Choroid plexus epithelial cell (primary cell): Measurements from ENCODE around the gene PTPRK.

ENCODE experiments used
- DNase-seq: peaks from one replicate; pipeline ENCODE4 v3.0.0-alpha.2; 2010; ENCODE audit warnings: low read depth
- H3K4me3 ChIP-seq: 2 replicates; pipeline ENCODE4 v1.5.1; 2011; ENCODE audit warnings: low read depth, mild to moderate bottlenecking, control low read depth, low read length, moderate library complexity
- TF ChIP-seq, protein P1 (sequence below): conservative IDR thresholded peaks from 2 replicates; pipeline ENCODE4 v1.5.1; 2011; ENCODE audit warnings: low read depth, mild to moderate bottlenecking, control low read depth, inconsistent platforms, low read length, moderate library complexity

Gene PTPRK

DNA sequence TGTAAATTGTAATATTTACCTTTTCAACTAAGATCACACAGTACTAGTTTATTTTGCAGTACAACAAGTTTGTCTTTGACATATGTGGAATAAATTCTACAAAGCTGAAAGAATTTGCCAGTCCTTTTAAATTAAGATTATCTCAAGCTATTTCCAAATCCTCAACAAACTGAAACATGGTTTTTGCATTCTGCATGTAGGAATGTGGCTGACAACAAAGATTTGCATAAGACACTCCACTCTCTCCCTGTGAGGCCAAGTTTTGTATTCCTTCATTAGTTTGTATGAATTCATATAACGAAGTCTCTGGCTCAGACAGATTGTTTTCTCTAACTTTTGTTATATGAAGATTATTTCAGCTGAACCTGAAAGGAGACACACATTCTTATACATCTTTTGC, 495.4 kb downstream of the PTPRK start:
- TF ChIP-seq, protein P1, sequence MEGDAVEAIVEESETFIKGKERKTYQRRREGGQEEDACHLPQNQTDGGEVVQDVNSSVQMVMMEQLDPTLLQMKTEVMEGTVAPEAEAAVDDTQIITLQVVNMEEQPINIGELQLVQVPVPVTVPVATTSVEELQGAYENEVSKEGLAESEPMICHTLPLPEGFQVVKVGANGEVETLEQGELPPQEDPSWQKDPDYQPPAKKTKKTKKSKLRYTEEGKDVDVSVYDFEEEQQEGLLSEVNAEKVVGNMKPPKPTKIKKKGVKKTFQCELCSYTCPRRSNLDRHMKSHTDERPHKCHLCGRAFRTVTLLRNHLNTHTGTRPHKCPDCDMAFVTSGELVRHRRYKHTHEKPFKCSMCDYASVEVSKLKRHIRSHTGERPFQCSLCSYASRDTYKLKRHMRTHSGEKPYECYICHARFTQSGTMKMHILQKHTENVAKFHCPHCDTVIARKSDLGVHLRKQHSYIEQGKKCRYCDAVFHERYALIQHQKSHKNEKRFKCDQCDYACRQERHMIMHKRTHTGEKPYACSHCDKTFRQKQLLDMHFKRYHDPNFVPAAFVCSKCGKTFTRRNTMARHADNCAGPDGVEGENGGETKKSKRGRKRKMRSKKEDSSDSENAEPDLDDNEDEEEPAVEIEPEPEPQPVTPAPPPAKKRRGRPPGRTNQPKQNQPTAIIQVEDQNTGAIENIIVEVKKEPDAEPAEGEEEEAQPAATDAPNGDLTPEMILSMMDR = no peak
- DNase-seq = peak; percentile 9
- no peak overlapping the region for H3K4me3 ChIP-seq

DNA sequence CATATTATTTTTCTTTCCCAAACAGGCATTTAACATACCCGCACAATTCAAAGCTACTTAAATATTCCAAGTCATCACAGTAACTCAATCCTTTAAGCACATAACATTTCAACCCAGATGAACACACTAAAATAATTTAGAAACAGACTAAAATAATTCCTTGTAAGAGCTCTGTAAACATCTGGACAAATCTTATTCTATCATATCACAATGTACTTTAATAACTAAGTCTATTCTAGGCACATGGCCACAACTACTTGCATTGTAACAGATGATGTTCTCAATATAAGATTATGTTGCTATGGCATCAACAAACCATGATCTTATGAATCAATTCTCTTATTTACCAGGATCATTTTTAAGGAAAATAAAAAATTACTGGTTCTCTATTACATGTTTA, 496.4 kb downstream of the PTPRK start:
- TF ChIP-seq, protein P1 = no peak
- no peak overlapping the region for H3K4me3 ChIP-seq
- DNase-seq = no peak

DNA sequence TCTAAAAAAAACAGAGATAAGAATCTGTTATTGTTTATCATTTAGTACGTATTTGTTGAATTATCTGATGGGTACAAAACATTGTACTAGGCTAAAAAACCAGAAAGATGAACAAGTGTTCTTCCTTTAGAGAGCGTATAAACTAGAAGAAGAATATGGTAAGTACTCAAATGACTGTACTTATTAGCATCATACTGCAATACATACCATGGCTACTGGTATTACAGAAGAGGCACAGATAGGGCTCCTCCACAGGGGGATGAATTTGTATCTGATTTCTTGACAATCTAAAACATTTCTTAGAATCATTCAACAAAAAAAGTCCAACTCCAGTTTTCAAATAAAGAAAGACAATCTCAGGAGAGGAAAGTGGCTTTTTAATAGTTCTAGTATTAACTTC, 501.6 kb downstream of the PTPRK start:
- DNase-seq = no peak
- TF ChIP-seq, protein P1 = no peak
- no peak overlapping the region for H3K4me3 ChIP-seq

- no peak for DNase-seq
- TF ChIP-seq, protein P1 = no peak
- H3K4me3 ChIP-seq = no peak overlapping the region
These were observed 503.1 kb downstream of the PTPRK start for GRCh38 chr6:128017288-128017687.

DNA sequence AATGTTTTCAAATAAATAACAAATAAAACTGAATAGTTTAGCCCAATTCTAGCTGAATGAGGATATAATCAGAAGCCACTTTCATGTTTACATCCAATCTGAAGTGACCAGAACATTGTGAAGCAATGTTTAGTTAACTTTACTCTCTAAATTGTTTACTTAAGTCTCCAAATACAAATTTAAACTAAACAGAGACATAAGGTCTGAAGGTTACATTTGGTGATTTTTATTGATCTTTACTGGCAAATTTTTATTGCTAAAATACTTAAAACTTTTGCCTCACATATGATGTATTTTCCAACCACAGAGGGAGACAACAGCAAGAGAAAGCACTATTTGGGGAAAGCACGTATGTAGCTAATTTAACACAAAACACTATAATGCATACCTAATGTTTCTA, 512.7 kb downstream of the PTPRK start:
- no peak overlapping the region for H3K4me3 ChIP-seq
- DNase-seq = peak; percentile 10
- TF ChIP-seq, protein P1 = no peak

DNA sequence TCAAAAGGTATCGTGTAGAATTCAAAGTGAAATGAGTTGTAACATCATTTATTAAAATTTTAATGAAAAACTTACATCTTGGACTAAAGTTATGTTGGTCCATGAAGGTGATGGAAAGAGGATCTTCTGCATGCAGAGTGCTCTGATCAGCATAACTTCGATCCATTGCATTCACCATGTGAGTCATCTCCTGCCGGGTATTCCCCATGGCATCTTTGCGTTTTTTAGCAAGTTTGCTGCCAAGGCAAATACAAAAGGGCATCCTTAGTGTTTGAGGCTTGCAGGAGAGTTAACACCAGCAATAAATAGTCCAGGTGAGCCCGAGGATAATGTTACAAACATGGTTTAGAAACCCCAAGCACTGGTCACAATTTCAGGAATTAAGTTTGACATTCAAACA, 515.4 kb downstream of the PTPRK start:
- peak; percentile 39 for DNase-seq
- TF ChIP-seq, protein P1 = no peak
- H3K4me3 ChIP-seq = no peak overlapping the region

DNA sequence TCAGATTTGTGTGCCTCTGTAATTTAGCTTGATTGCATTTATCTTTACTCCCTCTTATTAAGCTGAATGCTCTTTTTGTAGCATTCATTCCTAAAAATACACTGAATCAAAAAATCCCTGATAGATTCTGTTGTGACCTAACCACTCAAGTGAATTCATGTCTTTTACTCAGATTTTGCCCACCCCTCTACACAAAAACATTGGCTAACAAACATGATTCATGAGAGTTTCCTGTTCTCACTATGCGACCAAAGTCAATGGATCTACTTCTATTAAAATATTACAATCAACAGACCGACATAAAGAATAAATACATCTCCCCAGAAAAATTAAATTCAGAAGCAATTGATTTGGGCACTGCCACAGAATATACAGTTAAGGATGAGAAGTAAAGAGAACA, 520.0 kb downstream of the PTPRK start:
- no peak overlapping the region for H3K4me3 ChIP-seq
- no peak for DNase-seq
- TF ChIP-seq, protein P1 = no peak
